Stimulated activated CD4-positive, alpha-beta T cell treated with anti-CD3 and anti-CD28 coated beads, Interleukin-1b, Interleukin-23, amount 100 ng/mL, for 1 hour (primary cell): ENCODE data around the gene PDGFA.

Source experiments
- DNase-seq, 2 donors: peaks; one replicate each; pipeline ENCODE4 v3.0.0-alpha.2; 2020; ENCODE audit warnings: low read depth in 2 of 2

The PDGFA gene

DNA sequence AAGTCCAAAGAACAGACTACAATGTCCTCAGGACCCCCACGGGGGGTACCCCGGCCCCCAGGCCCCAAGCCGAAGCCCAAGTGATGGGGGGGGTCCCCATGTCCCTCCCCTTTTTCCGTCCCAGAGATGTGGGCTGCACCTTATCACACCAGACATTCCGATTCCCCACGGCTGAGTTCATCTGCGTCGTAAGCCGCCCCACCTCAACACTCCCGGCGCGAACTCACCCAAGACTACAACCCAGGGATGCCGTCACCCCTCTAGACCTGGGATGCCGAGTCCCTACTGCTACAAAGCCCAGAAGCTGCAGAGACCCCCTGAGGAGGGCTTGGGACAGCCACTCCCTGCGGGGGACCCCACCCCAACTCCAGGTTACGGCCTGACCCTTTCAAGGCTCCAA is 14.5 kb downstream of the PDGFA start:
- no peak for DNase-seq

DNA sequence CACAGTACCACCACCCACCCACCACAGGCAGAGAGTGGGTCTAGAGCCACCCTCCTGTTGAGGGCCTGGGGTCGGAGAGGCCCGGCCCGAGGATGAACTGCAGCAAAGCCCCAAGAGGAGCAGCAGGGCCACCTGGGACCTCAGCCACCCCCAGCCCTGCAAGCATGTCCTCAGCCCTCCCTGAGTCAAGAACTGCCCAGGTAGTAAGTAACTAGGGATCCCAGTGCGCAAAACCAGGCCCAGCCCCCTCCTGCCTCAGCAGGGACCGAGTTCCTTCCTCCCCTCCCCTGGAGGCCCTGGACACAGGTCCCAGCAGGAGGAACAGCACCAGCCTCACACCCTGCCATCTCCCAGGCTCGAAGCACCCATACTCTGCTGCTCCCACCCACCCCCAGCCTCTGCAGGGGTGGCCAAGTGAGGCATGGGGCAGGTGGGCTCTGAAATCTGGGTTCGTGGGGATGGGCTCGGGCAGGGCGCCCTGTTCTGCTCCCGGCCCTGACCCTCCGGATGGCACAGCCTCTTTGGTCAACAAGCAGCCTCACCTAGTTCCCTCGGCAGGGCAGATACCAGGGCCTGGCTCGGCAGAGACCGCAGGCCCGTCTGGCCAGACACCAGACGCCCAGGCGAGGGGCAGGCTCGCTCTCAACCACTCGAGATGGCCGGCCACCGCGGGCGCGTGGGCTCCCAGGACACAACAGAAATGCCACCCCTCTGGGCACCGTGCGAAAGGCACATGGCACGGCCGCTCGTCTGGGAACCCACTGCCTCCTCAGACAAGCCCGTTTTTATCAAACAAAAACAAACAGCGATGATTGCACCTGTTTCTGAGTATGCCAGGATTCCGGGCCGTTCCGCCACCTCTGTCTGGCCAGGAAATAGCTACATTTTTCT is 15.2 kb downstream of the PDGFA start:
- no peak for DNase-seq

- DNase-seq = no peak
These were observed 16.0 kb downstream of the PDGFA start for GRCh38 chr7:503575-504111.

GRCh38 chr7:502296-502695 is 17.4 kb downstream of the PDGFA start:
- no peak for DNase-seq

DNA sequence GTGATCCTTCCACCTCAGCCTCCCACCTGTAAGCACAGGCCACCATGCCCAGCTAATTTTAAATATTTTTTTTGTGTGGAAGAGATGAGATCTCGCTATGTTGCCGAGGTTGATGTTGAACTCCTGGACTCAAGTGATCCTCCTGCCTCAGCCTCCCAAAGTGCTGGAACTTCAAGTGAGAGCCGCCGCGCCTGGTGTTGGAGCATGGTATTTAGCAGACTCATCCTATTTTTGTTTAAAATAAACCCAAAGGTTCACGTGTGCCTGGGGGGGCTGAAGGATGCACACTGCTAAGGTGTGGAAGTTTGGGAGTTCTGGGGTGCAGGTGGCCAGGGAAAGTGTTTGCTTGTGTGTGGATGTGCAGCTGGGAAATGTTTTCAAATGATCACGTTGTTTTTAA is 18.1 kb downstream of the PDGFA start:
- no peak for DNase-seq

GRCh38 chr7:500521-501420 is 18.9 kb downstream of the PDGFA start:
- no peak for DNase-seq

GRCh38 chr7:499853-500485 is 19.7 kb downstream of the PDGFA start:
- DNase-seq = no peak

DNA sequence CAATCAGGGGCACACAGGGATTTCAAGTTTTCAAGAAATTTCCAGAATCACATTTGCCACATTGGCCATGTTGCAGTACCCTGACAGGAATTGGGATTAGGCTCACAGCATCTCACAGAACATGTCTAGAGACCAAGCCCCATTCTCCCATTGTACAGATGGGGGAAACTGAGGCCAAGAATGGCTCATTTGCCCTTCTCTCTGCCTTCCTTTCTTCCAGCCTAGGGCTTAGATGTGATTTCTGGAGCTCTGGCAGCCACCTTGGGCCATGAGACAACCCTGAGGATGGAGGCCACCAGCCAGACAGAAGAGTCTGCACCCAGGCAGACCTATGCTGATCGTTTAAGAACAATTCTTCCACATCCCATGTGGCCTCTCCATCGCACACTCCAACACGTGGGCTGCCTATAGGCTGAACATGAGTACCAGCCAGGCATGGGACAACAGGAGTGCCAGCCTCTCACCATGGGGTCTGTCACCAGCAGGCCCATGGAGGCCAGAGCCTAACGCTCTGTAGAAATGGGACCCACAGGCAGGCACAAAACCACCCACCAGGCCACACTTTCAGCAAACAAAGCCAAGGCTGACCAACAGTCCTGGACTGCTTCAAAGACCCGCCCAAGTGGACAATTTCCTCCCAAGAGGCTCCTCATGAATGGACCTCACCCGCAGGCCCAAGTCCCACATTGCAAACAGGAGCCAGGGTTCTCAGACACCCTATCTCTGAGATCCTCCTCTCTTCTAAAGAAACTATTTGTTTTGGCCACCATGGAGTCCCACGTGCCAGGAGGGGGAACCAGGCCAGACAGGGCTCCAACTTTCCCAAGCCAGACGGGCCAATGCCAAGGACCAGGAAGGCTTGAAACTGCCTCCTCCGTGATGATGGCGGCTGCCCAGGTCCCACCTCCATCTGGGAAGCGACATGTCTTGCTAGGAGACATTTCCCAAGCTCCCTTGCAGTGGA is 20.7 kb downstream of the PDGFA start:
- DNase-seq = no peak

DNA sequence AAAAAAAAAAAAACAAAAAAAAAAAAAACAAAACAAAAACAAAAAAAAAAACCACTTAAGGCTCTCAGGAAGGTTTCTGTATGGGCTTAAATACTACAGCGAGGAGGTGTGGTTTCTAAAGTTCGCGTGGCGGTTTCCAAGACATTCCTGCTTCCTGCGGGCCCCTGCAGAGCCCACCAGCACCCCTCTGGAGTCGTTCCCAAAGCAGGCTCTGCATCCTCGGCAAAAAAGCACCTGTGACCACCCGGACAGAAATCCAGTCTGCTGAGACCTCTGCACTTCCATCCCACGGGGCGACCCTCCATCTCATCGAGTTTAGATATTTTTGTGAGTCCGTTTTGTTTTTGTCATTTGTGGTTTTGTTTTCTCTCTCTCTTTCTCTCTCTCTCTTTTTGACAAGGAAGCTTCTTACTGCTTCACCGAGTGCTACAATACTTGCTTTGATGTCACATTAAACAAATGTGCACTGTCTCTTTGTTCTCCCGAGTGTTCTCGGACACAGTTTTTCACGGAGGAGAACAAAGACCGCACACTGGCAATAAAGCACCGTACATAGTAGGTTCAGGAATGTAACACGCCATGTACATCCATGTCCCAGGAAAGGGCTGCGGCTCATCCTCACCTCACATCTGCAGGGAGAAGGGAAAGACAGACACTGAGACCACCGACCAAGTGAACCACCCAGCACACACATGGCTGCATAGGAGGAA is 21.5 kb downstream of the PDGFA start:
- DNase-seq = no peak

DNA sequence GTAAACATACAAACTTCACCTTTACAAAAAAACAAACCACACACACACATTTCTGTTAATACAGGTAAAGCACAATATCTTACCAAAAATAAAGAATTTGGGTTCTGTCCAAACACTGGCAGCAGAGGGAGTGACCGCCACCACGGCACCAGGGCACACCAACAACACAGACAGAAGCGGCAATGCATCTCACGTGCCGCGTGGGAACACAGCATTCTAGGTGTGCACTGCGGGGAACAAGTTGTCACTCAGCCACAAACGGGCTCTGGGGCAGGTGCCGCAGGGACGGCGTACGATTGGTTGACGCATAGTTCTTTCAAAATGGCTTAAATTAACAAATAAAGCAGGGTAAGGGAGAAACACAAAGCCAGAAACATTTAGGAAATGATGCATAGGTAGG is 22.3 kb downstream of the PDGFA start:
- DNase-seq = no peak

DNA sequence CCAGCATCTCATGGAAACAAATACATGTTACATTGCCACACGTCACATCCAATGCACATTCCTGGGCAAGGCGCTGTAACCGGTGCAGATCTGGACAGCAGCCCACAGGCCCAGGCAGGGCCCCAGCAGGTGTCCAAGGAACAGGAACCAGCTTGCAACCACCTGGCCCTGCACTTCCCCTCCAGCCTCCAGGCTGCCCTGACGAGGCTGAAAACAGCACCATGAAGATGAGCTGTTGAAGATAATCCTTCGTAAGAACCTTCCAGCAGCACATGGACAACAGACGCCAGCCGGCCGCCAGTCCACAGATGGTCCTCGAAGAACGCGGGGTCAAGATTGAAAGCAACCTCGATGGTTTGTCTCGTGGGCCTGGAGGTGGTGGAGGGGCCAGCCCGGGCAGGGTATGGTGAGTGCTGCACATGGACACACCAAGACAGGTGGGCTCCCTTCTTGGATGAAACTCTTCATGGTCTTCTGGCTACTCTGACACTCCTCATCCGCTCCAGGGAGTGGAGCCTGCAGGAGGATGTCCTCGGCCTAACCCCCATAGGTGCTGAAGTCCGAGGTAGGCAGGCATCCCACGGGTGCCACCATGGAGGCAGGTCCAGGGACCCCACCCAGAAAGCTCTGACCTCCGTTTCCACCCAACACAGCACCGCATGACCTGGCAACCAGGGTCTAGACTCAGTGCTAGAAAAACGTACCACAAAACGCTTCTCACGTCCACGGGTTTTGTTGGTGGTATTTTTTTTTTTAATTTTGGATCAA is 22.9 kb downstream of the PDGFA start:
- no peak for DNase-seq

DNA sequence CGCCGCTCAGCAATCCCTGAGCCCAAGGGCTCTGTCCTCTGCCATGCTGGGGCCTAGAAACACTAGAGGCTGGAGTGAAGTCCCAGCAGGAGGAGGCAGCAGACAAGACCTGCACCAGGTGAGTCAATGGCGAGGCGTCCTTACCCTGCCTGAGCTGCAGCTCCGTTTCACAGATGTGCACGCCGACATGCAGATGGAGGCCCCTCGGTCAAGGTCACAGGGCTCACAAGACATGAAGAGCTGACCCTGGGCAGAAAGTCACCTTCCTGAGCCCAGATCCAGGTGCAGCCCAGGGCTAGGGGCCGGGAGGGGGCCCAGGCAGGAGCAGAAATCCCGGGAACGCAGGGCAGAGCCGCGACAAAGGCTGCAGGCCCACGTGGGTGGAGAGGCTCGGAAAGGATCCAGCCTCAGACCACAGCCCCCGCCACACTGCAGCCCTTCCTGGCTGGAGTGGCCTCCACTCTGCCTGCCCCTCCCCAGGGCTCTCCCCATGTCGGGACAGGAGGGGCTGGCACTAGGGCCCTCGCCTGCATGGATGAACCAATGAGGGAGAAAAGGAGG is 23.8 kb downstream of the PDGFA start:
- DNase-seq = no peak

DNA sequence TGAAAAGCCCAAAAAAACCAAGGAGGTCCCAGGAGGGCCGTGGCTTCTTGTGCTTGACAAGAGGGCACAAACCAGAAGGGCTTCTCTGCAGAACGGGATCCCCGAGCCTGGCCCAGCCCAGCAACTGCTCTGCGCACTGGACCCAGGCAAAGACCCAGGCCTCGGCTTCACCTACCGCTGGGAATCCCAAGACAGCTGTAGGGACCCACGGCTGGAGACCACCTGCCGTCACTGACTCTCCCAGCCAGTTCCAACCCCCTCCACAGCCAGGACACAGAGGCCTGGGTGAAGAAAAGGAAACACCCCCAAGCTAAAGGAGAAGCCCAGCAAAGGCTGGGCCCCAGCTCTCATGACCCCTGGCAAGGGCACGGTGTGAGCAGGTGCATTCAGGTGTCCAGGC is 24.3 kb downstream of the PDGFA start:
- DNase-seq = no peak

- DNase-seq = no peak
These were observed 24.7 kb downstream of the PDGFA start for GRCh38 chr7:494906-495305.

DNA sequence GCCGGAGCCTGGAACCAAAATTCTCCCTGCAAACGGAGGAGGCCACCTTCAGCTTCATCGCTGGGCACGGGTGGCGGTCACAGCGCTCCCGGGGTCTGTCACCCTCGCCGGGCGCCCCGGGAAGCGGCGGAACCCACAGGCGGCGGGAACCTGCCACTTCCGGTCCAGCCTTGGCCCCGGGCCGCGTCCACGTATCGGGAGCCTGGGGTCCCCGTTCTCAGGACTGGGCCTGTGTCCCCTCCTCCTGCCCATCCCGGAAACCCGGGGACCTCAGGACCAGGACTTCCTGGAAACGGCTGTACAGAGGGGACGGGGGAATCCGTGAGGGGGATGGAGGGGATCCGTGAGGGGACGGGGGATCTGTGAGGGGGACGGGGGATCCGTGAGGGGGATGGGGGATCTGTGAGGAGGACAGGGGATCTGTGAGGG is 25.4 kb downstream of the PDGFA start:
- no peak for DNase-seq

- no peak for DNase-seq
These were observed 25.9 kb downstream of the PDGFA start for GRCh38 chr7:493661-494251.

- no peak for DNase-seq
These were observed 27.0 kb downstream of the PDGFA start for GRCh38 chr7:492714-493065.

- no peak for DNase-seq
These were observed 27.5 kb downstream of the PDGFA start for GRCh38 chr7:491958-492713.
